Vagina (tissue), 2 donors: ENCODE measurements around the gene GOLIM4. TPM values are rescaled to one million over a fixed set of nuclear protein-coding genes. Genes with fewer than 3 reads are reported as not detected.

Experiments used
- DNase-seq, 2 donors: peaks; one replicate each; pipeline ENCODE4 v3.0.0-alpha.2; 2017; ENCODE audit errors: extremely low spot score in 2 of 2
- H3K27ac ChIP-seq: fragments of 200-600 bp; sonication (generic); one replicate; pipeline ENCODE4 v1.5.1; 2019
- H3K27me3 ChIP-seq: fragments of 200-600 bp; sonication (generic); one replicate; pipeline ENCODE4 v1.5.1; 2019
- H3K36me3 ChIP-seq, 2 donors: fragments of 200-600 bp; sonication (generic); one replicate each; pipeline ENCODE4 v1.5.1; 2017 to 2019
- H3K4me1 ChIP-seq: fragments of 200-600 bp; sonication (generic); one replicate; pipeline ENCODE4 v1.5.1; 2019
- H3K4me3 ChIP-seq, 2 donors: fragments of 200-600 bp; sonication (generic); 1 replicate in 1 of 2; 2 replicates in 1 of 2; pipeline ENCODE4 v1.5.1; 2016 to 2019
- H3K9me3 ChIP-seq: fragments of 200-600 bp; sonication (generic); one replicate; pipeline ENCODE4 v1.5.1; 2019
- POLR2A ChIP-seq, 2 donors: fragments of 450-650 bp; IDR thresholded peaks; one replicate each; pipeline ENCODE4 v1.6.1; 2017; ENCODE audit warnings: antibody characterized with exemption in 2 of 2, mild to moderate bottlenecking in 2 of 2, moderate library complexity in 2 of 2
- POLR2AphosphoS5 ChIP-seq, 2 donors: sonication (generic); formaldehyde crosslinking; IDR thresholded peaks; one replicate each; pipeline ENCODE4 v1.9.0; 2017; ENCODE audit warnings: antibody characterized with exemption in 2 of 2, mild to moderate bottlenecking in 2 of 2, low read depth in 1 of 2; ENCODE audit not compliant: insufficient read depth in 1 of 2
- intact Hi-C: fragments of 100-400 bp; cut with DNase I; formaldehyde crosslinking; loops from one replicate; pipeline ENCODE4 v1.15.1; 2023
- total RNA-seq: library from RNA; depleted of rRNA; stranded (reverse); fragments of >200 nt; gene quantifications from one replicate; pipeline ENCODE4 v1.2.3, GENCODE V29; 2016
- TF ChIP-seq, protein P1 (sequence below), 3 experiments: fragments of 450-650 bp in 2 of 3; fragments of 200-600 bp in 1 of 3; sonication (generic) in 1 of 3; IDR thresholded peaks; one replicate each; pipeline ENCODE4 v1.5.1; 2017 to 2019; ENCODE audit warnings: antibody characterized with exemption in 3 of 3, mild to moderate bottlenecking in 2 of 3, moderate library complexity in 2 of 3

Gene GOLIM4
- total RNA-seq, 1 donor from 2014 or later: 36.8 TPM

DNA sequence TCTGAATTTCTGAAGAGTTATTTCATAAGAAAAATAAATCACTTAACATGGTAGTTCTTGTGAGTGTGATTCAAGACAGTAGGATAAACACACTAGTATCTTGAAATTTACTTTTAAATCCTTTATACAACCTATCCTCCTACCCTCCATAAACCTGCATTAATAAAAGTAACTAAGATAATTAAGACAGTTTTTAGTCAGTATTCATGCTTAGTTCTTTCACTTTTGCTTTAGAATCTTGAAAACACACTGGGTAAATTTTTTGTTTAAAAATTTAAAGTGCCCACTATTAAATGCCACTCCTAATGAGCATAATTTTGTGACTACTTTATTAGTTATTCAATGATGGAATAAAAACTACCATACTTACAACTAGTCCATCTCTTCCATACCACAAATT is 28.8 kb downstream of the GOLIM4 start:
- Histone ChIP-seq H3K27ac (no peak overlapping the region), H3K4me1 (peaks cover 35% of the 10 kb centered on the region), H3K36me3 (no peaks in the 10 kb centered on the region), H3K27me3 (no peaks in the 10 kb centered on the region), H3K9me3 (no peaks in the 10 kb centered on the region), H3K4me3 (no peak overlapping the region)
- no peak for DNase-seq
- intact Hi-C loops: no loop called here
- no peak for TF ChIP-seq POLR2AphosphoS5 (IDR thresholded peaks at IDR 0.05; ENCODE audit: insufficient read depth in 1 of 2, low read depth in 1 of 2)
- TF ChIP-seq, protein P1, sequence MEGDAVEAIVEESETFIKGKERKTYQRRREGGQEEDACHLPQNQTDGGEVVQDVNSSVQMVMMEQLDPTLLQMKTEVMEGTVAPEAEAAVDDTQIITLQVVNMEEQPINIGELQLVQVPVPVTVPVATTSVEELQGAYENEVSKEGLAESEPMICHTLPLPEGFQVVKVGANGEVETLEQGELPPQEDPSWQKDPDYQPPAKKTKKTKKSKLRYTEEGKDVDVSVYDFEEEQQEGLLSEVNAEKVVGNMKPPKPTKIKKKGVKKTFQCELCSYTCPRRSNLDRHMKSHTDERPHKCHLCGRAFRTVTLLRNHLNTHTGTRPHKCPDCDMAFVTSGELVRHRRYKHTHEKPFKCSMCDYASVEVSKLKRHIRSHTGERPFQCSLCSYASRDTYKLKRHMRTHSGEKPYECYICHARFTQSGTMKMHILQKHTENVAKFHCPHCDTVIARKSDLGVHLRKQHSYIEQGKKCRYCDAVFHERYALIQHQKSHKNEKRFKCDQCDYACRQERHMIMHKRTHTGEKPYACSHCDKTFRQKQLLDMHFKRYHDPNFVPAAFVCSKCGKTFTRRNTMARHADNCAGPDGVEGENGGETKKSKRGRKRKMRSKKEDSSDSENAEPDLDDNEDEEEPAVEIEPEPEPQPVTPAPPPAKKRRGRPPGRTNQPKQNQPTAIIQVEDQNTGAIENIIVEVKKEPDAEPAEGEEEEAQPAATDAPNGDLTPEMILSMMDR (IDR thresholded peaks at IDR 0.05): no peak
- no peak for TF ChIP-seq POLR2A (IDR thresholded peaks at IDR 0.05)

DNA sequence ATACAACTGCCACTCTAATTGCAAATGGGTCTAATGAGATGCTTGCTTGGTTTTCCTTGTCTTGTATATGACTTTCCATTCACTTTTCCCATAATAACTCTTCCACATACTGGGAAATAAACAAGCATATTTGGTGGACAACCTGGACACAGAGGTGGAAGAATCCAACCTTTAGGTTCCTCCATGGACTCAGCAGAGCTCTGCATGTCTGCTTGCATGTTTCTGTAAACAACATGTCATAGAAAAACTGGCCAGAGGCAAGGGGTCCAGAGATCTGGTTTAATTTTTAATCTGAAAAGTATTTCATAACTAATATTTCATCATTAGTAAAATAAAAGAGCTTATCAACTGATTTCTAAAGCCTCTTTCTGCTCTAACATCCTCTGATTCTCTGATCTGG is 30.2 kb downstream of the GOLIM4 start:
- H3K36me3 ChIP-seq: no peaks in the 10 kb centered on the region
- DNase-seq: no peak
- H3K4me1 ChIP-seq: peaks cover 27% of the 10 kb centered on the region
- TF ChIP-seq POLR2A (IDR thresholded peaks at IDR 0.05) (no peak), POLR2AphosphoS5 (IDR thresholded peaks at IDR 0.05; ENCODE audit: insufficient read depth in 1 of 2, low read depth in 1 of 2) (no peak)
- TF ChIP-seq, protein P1 (IDR thresholded peaks at IDR 0.05): no peak
- no peak overlapping the region for H3K4me3 ChIP-seq
- intact Hi-C loops: no loop called here
- no peaks in the 10 kb centered on the region for H3K9me3 ChIP-seq
- H3K27me3 ChIP-seq: no peaks in the 10 kb centered on the region
- no peak overlapping the region for H3K27ac ChIP-seq

DNA sequence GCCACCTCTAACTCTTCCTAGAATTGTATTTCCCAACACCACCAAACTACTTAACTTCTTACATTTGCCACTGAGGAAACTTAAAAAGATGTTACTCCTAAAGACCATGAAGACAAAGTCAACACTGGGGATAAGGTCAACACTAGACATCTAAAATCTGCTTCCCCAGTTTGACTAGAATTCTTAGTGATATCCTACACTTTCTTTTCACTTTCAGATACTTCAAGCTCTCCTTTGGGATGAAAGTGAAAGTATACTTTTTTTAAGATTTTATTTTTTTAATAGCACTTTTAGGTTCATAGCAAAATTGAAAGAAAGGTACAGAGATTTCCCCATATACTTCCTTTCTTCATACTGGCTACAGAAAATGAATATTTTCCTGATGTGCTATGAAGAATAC is 32.6 kb downstream of the GOLIM4 start:
- Histone ChIP-seq H3K27me3 (no peaks in the 10 kb centered on the region), H3K36me3 (no peaks in the 10 kb centered on the region), H3K9me3 (no peaks in the 10 kb centered on the region), H3K4me1 (peaks cover 27% of the 10 kb centered on the region), H3K4me3 (no peak overlapping the region), H3K27ac (no peak overlapping the region)
- intact Hi-C loops: no loop called here
- DNase-seq: no peak
- TF ChIP-seq POLR2AphosphoS5 (IDR thresholded peaks at IDR 0.05; ENCODE audit: insufficient read depth in 1 of 2, low read depth in 1 of 2) (no peak), POLR2A (IDR thresholded peaks at IDR 0.05) (no peak)
- TF ChIP-seq, protein P1 (IDR thresholded peaks at IDR 0.05): no peak

DNA sequence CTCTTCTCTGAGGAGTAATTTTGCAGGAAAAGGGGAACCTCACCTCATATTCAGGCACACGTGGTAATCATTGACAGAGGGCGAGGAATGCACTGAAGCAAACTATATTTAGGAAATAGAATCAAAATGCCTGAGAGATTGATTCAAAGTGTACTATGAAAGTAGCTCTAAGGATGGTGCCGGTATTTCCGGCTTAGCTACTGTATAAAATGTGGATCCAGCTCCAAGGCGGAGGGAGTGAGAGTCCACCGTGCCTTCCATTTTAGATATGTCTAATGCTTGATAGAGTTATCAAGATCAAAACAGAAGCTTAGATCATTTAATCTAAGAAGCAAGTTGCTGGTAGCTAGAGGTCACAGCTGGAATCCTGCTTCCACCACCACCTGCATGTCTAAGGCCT is 33.0 kb downstream of the GOLIM4 start:
- peaks cover 27% of the 10 kb centered on the region for H3K4me1 ChIP-seq
- H3K9me3 ChIP-seq: no peaks in the 10 kb centered on the region
- DNase-seq: no peak
- TF ChIP-seq POLR2A (IDR thresholded peaks at IDR 0.05): no peak
- TF ChIP-seq, protein P1 (IDR thresholded peaks at IDR 0.05): no peak
- TF ChIP-seq POLR2AphosphoS5 (IDR thresholded peaks at IDR 0.05; ENCODE audit: insufficient read depth in 1 of 2, low read depth in 1 of 2): no peak
- H3K36me3 ChIP-seq: no peaks in the 10 kb centered on the region
- no peak overlapping the region for H3K27ac ChIP-seq
- H3K27me3 ChIP-seq: no peaks in the 10 kb centered on the region
- intact Hi-C loops: no loop called here
- no peak overlapping the region for H3K4me3 ChIP-seq

DNA sequence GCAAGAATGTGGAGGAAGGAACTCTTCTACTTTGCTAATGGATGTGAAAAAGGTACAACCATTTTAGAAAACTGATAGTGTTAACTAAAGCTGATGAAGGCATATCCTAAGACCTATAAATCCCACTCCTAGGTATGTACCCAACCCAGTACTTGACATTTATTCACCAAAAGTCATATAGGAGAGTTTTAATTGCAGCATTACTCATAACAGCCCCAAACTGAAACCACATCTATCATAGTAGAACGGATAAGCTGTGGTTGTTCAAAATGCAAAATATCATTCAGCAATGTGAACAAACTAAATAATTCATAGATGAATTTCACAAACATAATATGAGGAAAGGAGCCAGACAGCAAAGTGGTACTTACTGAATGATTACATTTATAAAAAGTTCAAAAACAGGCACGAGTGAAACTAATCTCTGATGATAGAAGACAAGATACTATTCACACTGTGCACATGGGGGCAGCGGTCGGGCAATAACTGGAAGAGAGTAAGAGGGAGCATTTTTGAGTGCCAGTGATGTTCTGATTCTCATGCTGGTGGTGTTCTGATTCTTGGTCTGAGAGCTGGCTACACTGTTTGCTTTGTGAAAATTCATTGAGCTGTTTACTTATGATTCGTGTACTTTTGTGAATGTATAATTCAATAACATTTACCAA is 34.3 kb downstream of the GOLIM4 start:
- peaks cover 23% of the 10 kb centered on the region for H3K4me1 ChIP-seq

More for the DNA sequence above, 34.3 kb downstream of the GOLIM4 start:
- Histone ChIP-seq H3K9me3 (no peaks in the 10 kb centered on the region), H3K36me3 (no peaks in the 10 kb centered on the region), H3K27me3 (no peaks in the 10 kb centered on the region), H3K4me3 (no peak overlapping the region), H3K27ac (no peak overlapping the region)
- no peak for DNase-seq
- intact Hi-C loops: no loop called here
- TF ChIP-seq, protein P1 (IDR thresholded peaks at IDR 0.05): no peak
- TF ChIP-seq POLR2A (IDR thresholded peaks at IDR 0.05): no peak
- TF ChIP-seq POLR2AphosphoS5 (IDR thresholded peaks at IDR 0.05; ENCODE audit: insufficient read depth in 1 of 2, low read depth in 1 of 2): no peak
